Spleen (tissue), 7 donors: ENCODE measurements around the gene FUT8.

Experiments used
- CTCF ChIP-seq, 11 experiments: fragments of 200-600 bp in 7 of 11; fragments of 450-650 bp in 4 of 11; sonication (generic) in 4 of 11; IDR thresholded peaks in 8 of 11; conservative IDR thresholded peaks in 3 of 11; 1 replicate in 7 of 11; 2 replicates in 4 of 11; pipeline versions ENCODE4 v1.4.0 to v1.8.0; 2016 to 2021; ENCODE audit warnings: antibody characterized with exemption in 11 of 11, inconsistent platforms in 4 of 11, mild to moderate bottlenecking in 1 of 11
- POLR2A ChIP-seq, 3 donors: fragments of 450-650 bp; IDR thresholded peaks; one replicate each; pipeline ENCODE4 v1.5.1; 2017; ENCODE audit warnings: antibody characterized with exemption in 3 of 3, mild to moderate bottlenecking in 1 of 3
- POLR2AphosphoS5 ChIP-seq, 3 donors: sonication (generic); formaldehyde crosslinking; IDR thresholded peaks; one replicate each; pipeline ENCODE4 v1.5.1; 2017; ENCODE audit warnings: antibody characterized with exemption in 3 of 3
- donor health status: DM: no; HTN: no; CAD: no; lungs with moderate emphysema.
- donor health status: DM: no; HTN: no; CAD: no.
- donor health status: DM: no; HTN: no; CAD: no.

- no peak for TF ChIP-seq CTCF (IDR thresholded peaks at IDR 0.05 in 8 of 11, conservative IDR thresholded peaks at IDR 0.05 in 3 of 11)
- no peak for TF ChIP-seq POLR2AphosphoS5 (IDR thresholded peaks at IDR 0.05)
- TF ChIP-seq POLR2A (IDR thresholded peaks at IDR 0.05), result no peak
Measured at GRCh38 chr14:65422088-65422834, 9.7 kb downstream of the FUT8 start.
